ENCODE measurements around the gene EPHA10. TPM values are rescaled to one million over a fixed set of nuclear protein-coding genes. Genes with fewer than 3 reads are reported as not detected.

EPHA10 gene
- total and polyA plus RNA-seq, 4 donors: 0.05 to 0.25 (median 0.12) TPM; not detected in 1

DNA sequence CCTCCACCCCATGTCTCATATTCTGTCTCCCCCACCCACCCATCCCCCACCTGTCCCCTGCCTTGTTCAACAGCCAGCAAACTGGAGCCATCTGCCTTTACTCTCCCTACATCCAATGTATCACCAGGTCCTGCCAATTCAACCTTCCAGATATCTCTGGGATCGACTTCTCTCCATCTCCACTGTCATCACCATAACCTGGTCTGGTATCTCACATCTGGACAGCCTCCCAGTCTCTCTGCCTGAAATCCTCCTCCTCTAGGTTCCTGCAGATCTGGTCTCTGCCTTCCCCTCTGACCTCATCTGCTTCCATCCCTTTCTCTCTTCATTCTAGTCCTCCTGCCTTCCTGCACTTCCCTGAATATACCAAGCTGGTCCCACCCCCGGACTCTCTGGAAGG lies 94.8 kb downstream of the EPHA10 start:
- Histone ChIP-seq H3K4me3 (ENCODE audit: low read length in 2 of 2) (no peak overlapping the region), H3K27me3 (ENCODE audit: control insufficient read depth in 1 of 2, insufficient read depth in 2 of 2, low read length in 1 of 2) (no peaks in the 10 kb centered on the region), H3K4me1 (ENCODE audit: control insufficient read depth in 1 of 2, insufficient read depth in 2 of 2, low read length in 2 of 2) (no peaks in the 10 kb centered on the region), H3K27ac (ENCODE audit: low read depth in 1 of 2, low read length in 2 of 2) (no peak overlapping the region), H3K36me3 (ENCODE audit: control insufficient read depth in 1 of 2, insufficient read depth in 2 of 2, low read length in 1 of 2) (no peaks in the 10 kb centered on the region), H3K9me3 (ENCODE audit: control insufficient read depth, low read length) (no peaks in the 10 kb centered on the region)
- ATAC-seq (ENCODE audit: low FRiP score): no peak
- peak in 1 of 2 donors; percentile 4 for DNase-seq
- intact Hi-C loops (cut with DNase I): no loop called here
- 68% methylated on average over 2 of the region's 2 CpGs for WGBS, 2 donors

DNA sequence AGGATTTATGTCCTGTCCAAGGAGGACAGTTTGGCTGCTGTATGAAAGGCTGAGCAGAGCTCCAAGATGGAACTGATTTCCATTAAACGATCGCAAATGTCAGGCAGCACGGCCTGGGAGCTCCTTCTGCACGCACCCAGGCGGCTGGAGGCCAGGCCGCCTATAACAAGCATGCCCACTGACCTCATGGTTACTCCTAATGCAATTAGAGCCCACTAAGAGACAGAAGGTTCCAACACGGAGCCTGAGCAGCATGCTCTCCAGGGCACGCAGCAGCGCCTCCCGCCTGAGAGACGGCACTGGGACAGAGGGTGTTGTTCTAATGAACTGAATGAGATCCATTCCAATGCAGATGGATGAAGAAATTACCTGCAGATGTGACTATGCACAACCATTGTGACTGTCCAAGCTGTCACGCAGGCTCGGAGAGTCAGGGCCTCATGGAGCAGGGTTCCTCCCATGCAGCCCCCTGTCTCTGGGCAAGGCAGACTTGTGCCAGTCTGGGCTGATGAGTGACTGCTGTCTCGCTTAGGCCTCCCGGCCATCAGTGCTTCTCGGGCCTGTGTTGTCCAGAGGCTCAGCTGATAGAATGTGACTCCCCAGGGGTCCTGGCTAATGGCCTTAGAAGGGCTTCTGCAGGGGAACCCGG lies 97.8 kb downstream of the EPHA10 start:
- no peak overlapping the region for H3K27ac ChIP-seq (ENCODE audit: low read depth in 1 of 2, low read length in 2 of 2)
- WGBS, 2 donors: 51 to 60% methylated on average over 17 of the region's 17 CpGs
- H3K4me1 ChIP-seq (ENCODE audit: control insufficient read depth in 1 of 2, insufficient read depth in 2 of 2, low read length in 2 of 2): no peaks in the 10 kb centered on the region
- H3K27me3 ChIP-seq (ENCODE audit: control insufficient read depth in 1 of 2, insufficient read depth in 2 of 2, low read length in 1 of 2): no peaks in the 10 kb centered on the region
- no peak overlapping the region for H3K4me3 ChIP-seq (ENCODE audit: low read length in 2 of 2)
- ATAC-seq (ENCODE audit: low FRiP score) (no peak), DNase-seq (no peak)
- no peaks in the 10 kb centered on the region for H3K9me3 ChIP-seq (ENCODE audit: control insufficient read depth, low read length)
- no peaks in the 10 kb centered on the region for H3K36me3 ChIP-seq (ENCODE audit: control insufficient read depth in 1 of 2, insufficient read depth in 2 of 2, low read length in 1 of 2)
- intact Hi-C loops (cut with DNase I): no loop called here

DNA sequence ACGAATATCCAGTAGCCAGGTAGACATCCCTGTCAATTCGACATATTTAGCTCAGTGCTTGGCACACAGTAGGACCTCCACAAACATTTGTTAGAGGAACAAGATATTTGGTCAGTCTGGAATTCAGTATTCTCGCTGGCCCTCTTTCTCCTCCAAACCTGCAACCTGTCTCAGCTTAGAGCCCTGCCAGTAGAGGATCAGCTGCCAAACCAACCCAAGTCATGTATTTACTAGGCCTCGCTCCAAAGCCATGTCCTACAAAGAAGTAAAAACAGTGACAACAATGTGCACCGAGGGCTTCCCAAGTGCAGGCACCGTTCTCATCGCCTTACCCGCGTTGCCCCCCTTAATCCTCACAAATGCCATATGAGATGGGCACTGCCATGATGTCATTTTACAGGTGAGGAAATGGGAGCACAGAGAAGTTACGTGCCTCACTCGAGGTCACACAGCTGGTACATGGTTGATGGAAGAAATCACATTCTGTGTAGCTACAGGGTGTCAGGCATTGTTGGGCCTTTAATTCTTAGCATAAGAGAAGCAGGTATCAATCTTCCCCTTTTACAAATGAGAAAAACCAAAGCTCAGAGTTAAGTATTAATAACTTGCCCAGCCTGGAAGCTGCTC lies 98.6 kb downstream of the EPHA10 start:
- intact Hi-C loops (cut with DNase I): no loop called here
- no peaks in the 10 kb centered on the region for H3K27me3 ChIP-seq (ENCODE audit: control insufficient read depth in 1 of 2, insufficient read depth in 2 of 2, low read length in 1 of 2)

More for the DNA sequence above, 98.6 kb downstream of the EPHA10 start:
- ATAC-seq (ENCODE audit: low FRiP score) (no peak), DNase-seq (no peak)
- H3K27ac ChIP-seq (ENCODE audit: low read depth in 1 of 2, low read length in 2 of 2): no peak overlapping the region
- H3K4me3 ChIP-seq (ENCODE audit: low read length in 2 of 2): no peak overlapping the region
- H3K36me3 ChIP-seq (ENCODE audit: control insufficient read depth in 1 of 2, insufficient read depth in 2 of 2, low read length in 1 of 2): no peaks in the 10 kb centered on the region
- H3K9me3 ChIP-seq (ENCODE audit: control insufficient read depth, low read length): no peaks in the 10 kb centered on the region
- 80 to 81% methylated on average over 11 of the region's 11 CpGs for WGBS, 2 donors
- no peaks in the 10 kb centered on the region for H3K4me1 ChIP-seq (ENCODE audit: control insufficient read depth in 1 of 2, insufficient read depth in 2 of 2, low read length in 2 of 2)

Other genes starting within 250 kb of the EPHA10 start
- gene SNIP1, start 210.8 kb downstream of the EPHA10 start, total RNA-seq: 10 to 100 TPM; 16.0 to 20.3 TPM
- gene SNIP1, start 210.8 kb downstream of the EPHA10 start, polyA plus RNA-seq: 1 to 10 TPM; 4.8 to 6.1 TPM
- gene DNALI1, start 208.2 kb downstream of the EPHA10 start, total RNA-seq: 1 to 10 TPM; 5.1 to 6.2 TPM
- 10 to 100 TPM in 1 of 2 donors, 1 to 10 TPM in 1; 6.9 to 21.2 TPM for gene DNALI1, start 208.2 kb downstream of the EPHA10 start, polyA plus RNA-seq
- gene GNL2, start 169.2 kb downstream of the EPHA10 start, total RNA-seq: 10 to 100 TPM; 33.9 to 43.4 TPM
- gene GNL2, start 169.2 kb downstream of the EPHA10 start, polyA plus RNA-seq: 10 to 100 TPM; 38.3 to 47.4 TPM
- gene RSPO1, start 130.2 kb downstream of the EPHA10 start, total RNA-seq: 1 to 10 TPM in 1 of 2 donors, not detected in 1; 1.2 TPM
- under 1 TPM in 1 of 2 donors, not detected in 1; 0.63 TPM for gene RSPO1, start 130.2 kb downstream of the EPHA10 start, polyA plus RNA-seq
- 1 to 10 TPM in 1 of 2 donors, under 1 TPM in 1; 0.71 to 1.2 TPM for gene CDCA8, start 72.6 kb downstream of the EPHA10 start, total RNA-seq
- under 1 TPM; 0.56 to 0.88 TPM for gene CDCA8, start 72.6 kb downstream of the EPHA10 start, polyA plus RNA-seq
- gene MANEAL, start 28.7 kb upstream of the EPHA10 start, total RNA-seq: 1 to 10 TPM; 1.2 to 1.9 TPM
- 1 to 10 TPM in 1 of 2 donors, under 1 TPM in 1; 0.75 to 2.3 TPM for gene MANEAL, start 28.7 kb upstream of the EPHA10 start, polyA plus RNA-seq
- gene C1orf122, start 42.7 kb upstream of the EPHA10 start, total RNA-seq: 10 to 100 TPM; 34.0 to 35.0 TPM
- 100 to 1,000 TPM in 1 of 2 donors, 10 to 100 TPM in 1; 75.7 to 118 TPM for gene C1orf122, start 42.7 kb upstream of the EPHA10 start, polyA plus RNA-seq
- gene YRDC, start 43.1 kb upstream of the EPHA10 start, total RNA-seq: 10 to 100 TPM; 10.2 to 12.2 TPM
- gene YRDC, start 43.1 kb upstream of the EPHA10 start, polyA plus RNA-seq: 10 to 100 TPM in 1 of 2 donors, 1 to 10 TPM in 1; 8.5 to 11.1 TPM
- gene MTF1, start 94.5 kb upstream of the EPHA10 start, total RNA-seq: 10 to 100 TPM; 21.0 to 23.5 TPM
- 1 to 10 TPM; 2.1 to 2.8 TPM for gene MTF1, start 94.5 kb upstream of the EPHA10 start, polyA plus RNA-seq
- gene INPP5B, start 181.9 kb upstream of the EPHA10 start, total RNA-seq: 10 to 100 TPM; 38.4 to 52.2 TPM
- 10 to 100 TPM in 1 of 2 donors, 1 to 10 TPM in 1; 6.4 to 28.3 TPM for gene INPP5B, start 181.9 kb upstream of the EPHA10 start, polyA plus RNA-seq
- 10 to 100 TPM; 52.5 to 56.9 TPM for gene SF3A3, start 224.9 kb upstream of the EPHA10 start, total RNA-seq
- gene SF3A3, start 224.9 kb upstream of the EPHA10 start, polyA plus RNA-seq: 10 to 100 TPM; 18.8 to 29.0 TPM
- 10 to 100 TPM; 43.4 to 67.9 TPM for gene FHL3, start 240.4 kb upstream of the EPHA10 start, total RNA-seq
- 10 to 100 TPM; 29.9 to 53.1 TPM for gene FHL3, start 240.4 kb upstream of the EPHA10 start, polyA plus RNA-seq
- 10 to 100 TPM; 28.4 to 28.8 TPM for gene UTP11, start 247.6 kb upstream of the EPHA10 start, total RNA-seq
- 10 to 100 TPM; 24.2 to 29.9 TPM for gene UTP11, start 247.6 kb upstream of the EPHA10 start, polyA plus RNA-seq

Measured in aorta (tissue), 5 donors.